Mucosa of descending colon (tissue), 3 donors: Measurements from ENCODE around the gene COL23A1. TPM values are rescaled to one million over a fixed set of nuclear protein-coding genes. Genes with fewer than 3 reads are reported as not detected.

Experiments used
- ATAC-seq: fragments of 200-7000 bp; cut with Tn5 transposase; one replicate; pipeline ENCODE4 v1.9.1; 2020; ENCODE audit warnings: mild to moderate bottlenecking, moderate library complexity
- DNase-seq, 3 donors: peaks; one replicate each; pipeline ENCODE4 v3.0.0-alpha.2; 2020
- H3K36me3 ChIP-seq: fragments of 200-600 bp; one replicate; pipeline ENCODE4 v1.8.0; 2021; ENCODE audit warnings: low read depth, mild to moderate bottlenecking
- H3K4me1 ChIP-seq: fragments of 200-600 bp; one replicate; pipeline ENCODE4 v1.8.0; 2021; ENCODE audit warnings: low read depth, mild to moderate bottlenecking
- H3K4me3 ChIP-seq: fragments of 200-600 bp; one replicate; pipeline ENCODE4 v1.8.0; 2021; ENCODE audit warnings: mild to moderate bottlenecking
- H3K9me3 ChIP-seq: fragments of 200-600 bp; one replicate; pipeline ENCODE4 v1.8.0; 2021; ENCODE audit warnings: mild to moderate bottlenecking
- CTCF ChIP-seq: fragments of 200-600 bp; IDR thresholded peaks from one replicate; pipeline ENCODE4 v1.8.0; 2022; ENCODE audit warnings: antibody characterized with exemption, mild to moderate bottlenecking
- intact Hi-C, 2 donors: fragments of 100-400 bp; cut with DNase I in 1 of 2; cut with micrococcal nuclease in 1 of 2; formaldehyde crosslinking; loops; one replicate each; pipeline versions ENCODE4 v1.11.0 to v1.11.1; 2022; cut with DNase I, micrococcal nuclease
- total RNA-seq, 3 donors: library from RNA; stranded (reverse); fragmentation: NEBNext Ultra II Directional in 2 of 3; extraction: Animal tissue kit (Norgen Biotek cat#: 25700) in 2 of 3; gene quantifications; one replicate each; pipeline versions ENCODE4 v1.2.1 to v1.2.4, GENCODE V29; 2021 to 2023
- donor health status: DM: no; HTN: no; CAD: no; lungs with moderate emphysema.
- donor health status: DM: no; HTN: no; CAD: no.
- donor health status: DM: no; HTN: yes; CAD: no.

Gene COL23A1
- total RNA-seq, 3 donors from 2014 or later, result 0.17 to 2.7 (median 0.43) TPM

GRCh38 chr5:178221282-178221681 is 368.9 kb downstream of the COL23A1 start:
- Histone ChIP-seq H3K4me1 (peaks cover 25% of the 10 kb centered on the region), H3K36me3 (no peaks in the 10 kb centered on the region), H3K4me3 (no peak overlapping the region), H3K9me3 (no peaks in the 10 kb centered on the region)
- peak in 1 of 3 donors; percentile 11 for DNase-seq
- no peak for ATAC-seq
- intact Hi-C loops, result no loop called here
- no peak for TF ChIP-seq CTCF

- ATAC-seq, result no peak
- DNase-seq, result no peak
- H3K4me3 ChIP-seq, result no peak overlapping the region
- H3K36me3 ChIP-seq, result no peaks in the 10 kb centered on the region
- no peaks in the 10 kb centered on the region for H3K9me3 ChIP-seq
- H3K4me1 ChIP-seq, result peaks cover 36% of the 10 kb centered on the region
- intact Hi-C loops, result no loop called here
- TF ChIP-seq CTCF, result no peak
Observed at GRCh38 chr5:178218827-178219226, 371.4 kb downstream of the COL23A1 start.

- no peak for TF ChIP-seq CTCF
- Histone ChIP-seq H3K9me3 (no peaks in the 10 kb centered on the region), H3K4me1 (peaks cover 35% of the 10 kb centered on the region), H3K4me3 (no peak overlapping the region), H3K36me3 (no peaks in the 10 kb centered on the region)
- intact Hi-C loops, result no loop called here
- no peak for DNase-seq
- no peak for ATAC-seq
Observed at GRCh38 chr5:178218237-178218776, 371.9 kb downstream of the COL23A1 start.

GRCh38 chr5:178216779-178217178 is 373.4 kb downstream of the COL23A1 start:
- Histone ChIP-seq H3K36me3 (peaks cover 2% of the 10 kb centered on the region), H3K4me3 (no peak overlapping the region), H3K9me3 (no peaks in the 10 kb centered on the region), H3K4me1 (peaks cover 47% of the 10 kb centered on the region)
- ATAC-seq, result no peak
- DNase-seq, result peak in 2 of 3 donors; percentile 37 to 38
- no peak for TF ChIP-seq CTCF
- intact Hi-C loops, result no loop called here

- Histone ChIP-seq H3K4me1 (peaks cover 47% of the 10 kb centered on the region), H3K36me3 (peaks cover 3% of the 10 kb centered on the region)
Observed at GRCh38 chr5:178216088-178216534, 374.1 kb downstream of the COL23A1 start.

More at GRCh38 chr5:178216088-178216534, 374.1 kb downstream of the COL23A1 start:
- Histone ChIP-seq H3K4me3 (no peak overlapping the region), H3K9me3 (no peaks in the 10 kb centered on the region)
- intact Hi-C loops, result no loop called here
- TF ChIP-seq CTCF, result no peak
- DNase-seq (peak in 1 of 3 donors; percentile 31), ATAC-seq (peak; percentile 46)
